ENCODE results near the gene PDZRN3.
A peak's percentile ranks its signal among the peaks of the same experiment; 100 is the strongest.

PDZRN3 gene

DNA sequence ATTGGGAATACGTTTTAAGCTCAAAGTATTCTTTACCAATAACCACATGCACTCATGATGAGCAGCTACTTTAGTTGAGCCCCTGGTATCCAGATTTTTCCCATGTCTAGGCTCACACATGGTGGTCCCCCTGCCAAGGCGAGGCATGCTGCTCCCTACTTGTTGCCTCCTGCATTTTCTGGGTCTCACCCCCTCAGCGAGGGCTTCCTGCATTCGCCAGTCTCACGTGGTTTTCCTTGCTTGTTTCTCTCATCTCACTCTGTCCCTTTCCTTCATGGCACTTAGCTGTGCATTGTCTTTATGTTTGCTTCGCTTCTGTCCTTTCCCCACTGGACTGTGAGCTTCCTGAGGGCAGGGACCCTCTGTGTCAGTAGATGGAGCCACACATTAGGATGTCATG, 99.2 kb downstream of the PDZRN3 start:
- TF ChIP-seq, protein P1, sequence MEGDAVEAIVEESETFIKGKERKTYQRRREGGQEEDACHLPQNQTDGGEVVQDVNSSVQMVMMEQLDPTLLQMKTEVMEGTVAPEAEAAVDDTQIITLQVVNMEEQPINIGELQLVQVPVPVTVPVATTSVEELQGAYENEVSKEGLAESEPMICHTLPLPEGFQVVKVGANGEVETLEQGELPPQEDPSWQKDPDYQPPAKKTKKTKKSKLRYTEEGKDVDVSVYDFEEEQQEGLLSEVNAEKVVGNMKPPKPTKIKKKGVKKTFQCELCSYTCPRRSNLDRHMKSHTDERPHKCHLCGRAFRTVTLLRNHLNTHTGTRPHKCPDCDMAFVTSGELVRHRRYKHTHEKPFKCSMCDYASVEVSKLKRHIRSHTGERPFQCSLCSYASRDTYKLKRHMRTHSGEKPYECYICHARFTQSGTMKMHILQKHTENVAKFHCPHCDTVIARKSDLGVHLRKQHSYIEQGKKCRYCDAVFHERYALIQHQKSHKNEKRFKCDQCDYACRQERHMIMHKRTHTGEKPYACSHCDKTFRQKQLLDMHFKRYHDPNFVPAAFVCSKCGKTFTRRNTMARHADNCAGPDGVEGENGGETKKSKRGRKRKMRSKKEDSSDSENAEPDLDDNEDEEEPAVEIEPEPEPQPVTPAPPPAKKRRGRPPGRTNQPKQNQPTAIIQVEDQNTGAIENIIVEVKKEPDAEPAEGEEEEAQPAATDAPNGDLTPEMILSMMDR (IDR thresholded peaks at IDR 0.05): no peak
- intact Hi-C loops (cut with DNase I; ENCODE audit: low total_unique reads): no loop called here
- Histone ChIP-seq H3K36me3 (no peaks in the 10 kb centered on the region), H3K27me3 (no peaks in the 10 kb centered on the region), H3K27ac (peak overlapping the region; percentile 29 to 78), H3K4me3 (no peak overlapping the region), H3K4me1 (peaks cover 0 to 80% (median 22%) of the 10 kb centered on the region in 4 donors), H3K9me3 (no peaks in the 10 kb centered on the region)
- no peak for DNase-seq

DNA sequence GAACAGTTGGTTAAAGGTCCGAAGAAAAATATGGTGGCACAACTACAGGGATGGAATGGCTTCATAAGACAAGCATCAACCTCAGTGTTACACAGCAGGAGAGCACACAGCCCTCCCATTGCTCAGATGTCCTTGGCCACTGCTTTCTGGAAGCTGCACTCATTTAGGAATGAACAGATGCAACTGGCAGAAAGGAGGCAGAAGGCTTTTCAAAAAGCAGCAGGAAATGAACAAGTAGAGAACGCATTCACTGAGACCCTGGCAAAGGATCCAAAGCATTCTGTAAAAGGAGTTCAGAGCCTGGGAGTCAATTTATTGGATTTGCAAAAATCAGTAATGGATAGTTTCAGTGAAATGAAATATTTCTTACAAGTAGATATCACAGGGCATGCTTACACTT, 101.1 kb downstream of the PDZRN3 start:
- Histone ChIP-seq H3K9me3 (no peaks in the 10 kb centered on the region), H3K36me3 (no peaks in the 10 kb centered on the region), H3K4me1 (peaks cover 0 to 82% (median 27%) of the 10 kb centered on the region in 4 donors), H3K27ac (peak overlapping the region; percentile 78 to 93), H3K27me3 (no peaks in the 10 kb centered on the region), H3K4me3 (peak overlapping the region; percentile 13 to 16)
- intact Hi-C loops (cut with DNase I; ENCODE audit: low total_unique reads): loop anchor here (5.0 kb wide), 1 partner anchor 94 kb away; no protein-coding TSS in a partner anchor
- TF ChIP-seq, protein P1 (IDR thresholded peaks at IDR 0.05): no peak
- DNase-seq: no peak

- Histone ChIP-seq H3K27me3 (no peaks in the 10 kb centered on the region), H3K4me1 (peaks cover 0 to 83% (median 44%) of the 10 kb centered on the region in 4 donors), H3K9me3 (no peaks in the 10 kb centered on the region), H3K36me3 (no peaks in the 10 kb centered on the region), H3K27ac (peak overlapping the region; percentile 78 to 93), H3K4me3 (peak overlapping the region; percentile 43 to 51)
- TF ChIP-seq, protein P1 (IDR thresholded peaks at IDR 0.05): no peak
- intact Hi-C loops (cut with DNase I; ENCODE audit: low total_unique reads): loop anchor here (5.0 kb wide), 1 partner anchor 95 kb away; no protein-coding TSS in a partner anchor
- DNase-seq: no peak
Measured at GRCh38 chr3:73521734-73522336, 102.9 kb downstream of the PDZRN3 start.

DNA sequence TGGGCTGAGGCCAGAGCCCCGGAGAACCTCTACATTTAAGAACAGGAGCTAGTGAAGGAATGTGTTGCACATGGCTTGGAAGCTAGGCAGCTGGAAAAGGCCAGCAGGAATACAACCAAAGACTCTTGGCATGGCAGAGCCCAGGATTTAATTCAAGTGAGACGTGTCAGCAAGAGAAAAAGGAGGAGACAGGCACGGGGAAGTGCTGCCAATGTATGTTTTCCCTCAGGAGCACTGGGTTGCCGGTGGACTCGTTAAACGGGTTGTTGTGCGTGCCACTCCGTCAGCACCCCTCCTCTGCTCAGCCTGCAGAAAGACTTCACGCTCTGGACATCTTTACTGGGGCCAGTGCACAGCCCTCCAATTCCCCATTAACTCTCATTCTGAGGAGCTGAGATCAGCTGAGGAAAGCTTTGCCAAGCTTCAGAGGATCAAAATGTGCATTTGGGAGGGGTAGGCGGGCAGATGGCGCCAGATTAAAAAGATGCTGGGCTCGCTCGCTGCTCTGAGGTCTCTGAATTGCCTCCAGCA, 103.7 kb downstream of the PDZRN3 start:
- no peaks in the 10 kb centered on the region for H3K27me3 ChIP-seq
- H3K4me1 ChIP-seq: peaks cover 0 to 82% (median 45%) of the 10 kb centered on the region in 4 donors
- TF ChIP-seq, protein P1 (IDR thresholded peaks at IDR 0.05): no peak
- no peaks in the 10 kb centered on the region for H3K9me3 ChIP-seq
- H3K4me3 ChIP-seq: peak overlapping the region; percentile 43 to 51
- intact Hi-C loops (cut with DNase I; ENCODE audit: low total_unique reads): loop anchor here (5.0 kb wide), 1 partner anchor 96 kb away; no protein-coding TSS in a partner anchor
- H3K27ac ChIP-seq: peak overlapping the region; percentile 78 to 93
- peak; percentile 61 to 90 for DNase-seq
- H3K36me3 ChIP-seq: no peaks in the 10 kb centered on the region

DNA sequence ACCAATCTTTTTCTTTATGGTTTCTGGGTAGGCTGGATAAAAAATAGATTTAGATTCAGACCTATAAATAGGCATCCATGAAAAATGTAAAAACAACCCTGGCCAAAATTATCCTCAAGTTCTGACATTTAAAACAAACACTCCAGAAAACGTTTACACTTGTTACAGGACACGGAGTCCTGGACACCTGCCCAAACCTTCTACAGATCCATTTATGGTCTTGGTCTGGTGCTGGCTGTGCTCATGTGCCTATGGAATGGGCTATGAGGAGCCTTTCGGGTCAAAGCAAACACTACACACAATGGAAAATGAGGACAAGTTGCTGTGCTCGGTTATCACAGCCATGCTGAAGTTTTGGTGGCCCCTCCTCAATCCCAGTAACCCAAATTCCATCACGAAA, 108.1 kb downstream of the PDZRN3 start:
- Histone ChIP-seq H3K4me1 (peaks cover 0 to 99% (median 67%) of the 10 kb centered on the region in 4 donors), H3K9me3 (no peaks in the 10 kb centered on the region), H3K27ac (peak overlapping the region; percentile 78 to 93), H3K27me3 (no peaks in the 10 kb centered on the region), H3K36me3 (no peaks in the 10 kb centered on the region), H3K4me3 (no peak overlapping the region)
- intact Hi-C loops (cut with DNase I; ENCODE audit: low total_unique reads): loop anchor here (10.0 kb wide), 1 partner anchor 288 kb away; no protein-coding TSS in a partner anchor
- TF ChIP-seq, protein P1 (IDR thresholded peaks at IDR 0.05): no peak
- DNase-seq: peak; percentile 88 to 94

Measured in tibial artery (tissue), 4 donors.